Heart left ventricle (tissue), 16 donors: ENCODE data around the gene ANKS3. TPM values are rescaled to one million over a fixed set of nuclear protein-coding genes. Genes with fewer than 3 reads are reported as not detected.

ENCODE experiments used
- ATAC-seq, 4 donors: fragments of 200-7000 bp; cut with Tn5 transposase; one replicate each; pipeline ENCODE4 v1.9.1; 2020 to 2022; ENCODE audit warnings: moderate library complexity in 4 of 4, mild to moderate bottlenecking in 3 of 4, moderate number of reproducible peaks in 1 of 4
- DNase-seq, 5 donors: peaks; one replicate each; pipeline ENCODE4 v3.0.0-alpha.2; 2020
- H3K27ac ChIP-seq, 12 donors: fragments of 200-600 bp; sonication (generic) in 4 of 12; one replicate each; pipeline versions ENCODE4 v1.5.0 to v1.8.0; 2016 to 2022; ENCODE audit warnings: mild to moderate bottlenecking in 2 of 12
- H3K27me3 ChIP-seq, 9 donors: fragments of 200-600 bp; sonication (generic) in 2 of 9; one replicate each; pipeline versions ENCODE4 v1.5.1 to v1.8.0; 2016 to 2022; ENCODE audit warnings: mild to moderate bottlenecking in 3 of 9
- H3K36me3 ChIP-seq, 9 donors: fragments of 200-600 bp; sonication (generic) in 2 of 9; one replicate each; pipeline versions ENCODE4 v1.5.0 to v1.8.0; 2018 to 2022; ENCODE audit warnings: mild to moderate bottlenecking in 2 of 9
- H3K4me1 ChIP-seq, 12 donors: fragments of 200-600 bp; sonication (generic) in 4 of 12; one replicate each; pipeline versions ENCODE4 v1.5.0 to v1.8.0; 2016 to 2022; ENCODE audit warnings: mild to moderate bottlenecking in 3 of 12
- H3K4me3 ChIP-seq, 12 donors: fragments of 200-600 bp; sonication (generic) in 4 of 12; one replicate each; pipeline versions ENCODE4 v1.5.0 to v1.8.0; 2017 to 2022; ENCODE audit warnings: mild to moderate bottlenecking in 9 of 12, moderate library complexity in 4 of 12
- H3K9me3 ChIP-seq, 12 donors: fragments of 200-600 bp; sonication (generic) in 4 of 12; one replicate each; pipeline versions ENCODE4 v1.5.0 to v1.8.0; 2016 to 2022; ENCODE audit warnings: mild to moderate bottlenecking in 1 of 12
- CTCF ChIP-seq, 12 donors: fragments of 200-600 bp; sonication (generic) in 4 of 12; IDR thresholded peaks; one replicate each; pipeline versions ENCODE4 v1.5.0 to v1.8.0; 2018 to 2022; ENCODE audit warnings: antibody characterized with exemption in 12 of 12, mild to moderate bottlenecking in 5 of 12
- POLR2A ChIP-seq, 2 donors: fragments of 450-650 bp; IDR thresholded peaks; one replicate each; pipeline ENCODE4 v1.6.1; 2017; ENCODE audit warnings: antibody characterized with exemption in 2 of 2, mild to moderate bottlenecking in 2 of 2, moderate library complexity in 2 of 2
- WGBS, 4 donors: extraction: QIAGEN DNeasy Blood & Tissue Kit in 2 of 4; methylation state at CpG; one replicate each; pipeline versions ENCODE4 v1.1.5 to v1.1.7; 2013 to 2018; 5-methylcytosine and 5-hydroxymethylcytosine counted together
- intact Hi-C, 10 donors: fragments of 100-400 bp; cut with DNase I; formaldehyde crosslinking; loops; one replicate each; pipeline versions ENCODE4 v1.11.1 to v1.14.2; 2022
- polyA plus RNA-seq, 2 donors: library from polyadenylated mRNA; stranded (reverse); fragments of 200-250 nt; gene quantifications; one replicate each; pipeline ENCODE4 v1.2.3, GENCODE V29; 2013
- total RNA-seq, 9 donors: library from RNA; depleted of rRNA in 2 of 9; stranded (reverse); fragments of >200 nt in 2 of 9; fragmentation: NEBNext Ultra II Directional in 3 of 9; extraction: Animal tissue kit (Norgen Biotek cat#: 25700) in 3 of 9; gene quantifications; one replicate each; pipeline versions ENCODE4 v1.1.0 to v1.2.4, GENCODE V29; 2016 to 2023
- donor health status: ischemic (EF 13 %, LVEDD 7.1; RV severe dilation, severe dysfunction).
- donor health status: healthy with polysubstance abuse.
- donor health status: DM: no; HTN: yes; CAD: no.
- donor health status: DM: no; HTN: no; CAD: no.
- donor health status: ischemic (EF 25% LVEDD 6.9; RV normal size, moderate dysfunction).
- donor health status: ischemic (EF 25% LVEDD 5.7; RV mildly dilated, moderate dysfunction).
- donor health status: healthy.
- donor health status: DM: yes; HTN: yes; CAD: no.
- donor health status: ischemic (EF 35%, LVEDD 5.7; RV mildly dilated, moderate dysfunction).
- donor health status: nonischemic (EF 11% LVEDD 7.7; RV severe dilation, severe dysfunction).
- donor health status: DM: yes; HTN: yes; CAD: no.
- donor health status: PGD.
- donor health status: ischemic (EF 29% LVEDD 5.4; RV normal size, mild dysfunction).
- donor health status: nonischemic (EF 23%, LVEDD 6.1; RV moderate dilation, normal function).

ANKS3 gene
- total and polyA plus RNA-seq, 11 donors: 5.1 to 12.7 (median 9.2) TPM

- intact Hi-C loops: no loop called here
- no peak for DNase-seq
- H3K27ac ChIP-seq: no peak overlapping the region
- no peaks in the 10 kb centered on the region for H3K9me3 ChIP-seq
- H3K4me1 ChIP-seq: no peaks in the 10 kb centered on the region
- 67 to 76% (median 73%) methylated on average over 2 to 5 of the region's 5 CpGs for WGBS, 4 donors
- H3K27me3 ChIP-seq: no peaks in the 10 kb centered on the region
- H3K4me3 ChIP-seq: no peak overlapping the region
- no peak for ATAC-seq
- H3K36me3 ChIP-seq: peaks cover 0 to 59% (median 33%) of the 10 kb centered on the region in 9 donors
- TF ChIP-seq CTCF (IDR thresholded peaks at IDR 0.05): no peak
- no peak for TF ChIP-seq POLR2A (IDR thresholded peaks at IDR 0.05)
Observed at GRCh38 chr16:4718466-4718865, 15.6 kb downstream of the ANKS3 start.

GRCh38 chr16:4714996-4715395 is 19.1 kb downstream of the ANKS3 start:
- H3K27me3 ChIP-seq: no peaks in the 10 kb centered on the region
- peaks cover 0 to 75% (median 52%) of the 10 kb centered on the region in 9 donors for H3K36me3 ChIP-seq
- TF ChIP-seq CTCF (IDR thresholded peaks at IDR 0.05) (no peak), POLR2A (IDR thresholded peaks at IDR 0.05) (no peak)
- no peaks in the 10 kb centered on the region for H3K4me1 ChIP-seq
- intact Hi-C loops: no loop called here
- H3K4me3 ChIP-seq: no peak overlapping the region
- ATAC-seq: no peak
- no peak for DNase-seq
- no peak overlapping the region for H3K27ac ChIP-seq
- 91 to 100% (median 93%) methylated on average over 2 of the region's 2 CpGs for WGBS, 4 donors
- no peaks in the 10 kb centered on the region for H3K9me3 ChIP-seq

- H3K4me3 ChIP-seq: no peak overlapping the region
- intact Hi-C loops: no loop called here
- H3K36me3 ChIP-seq: peaks cover 0 to 83% (median 59%) of the 10 kb centered on the region in 9 donors
- no peak for DNase-seq
- H3K4me1 ChIP-seq: no peaks in the 10 kb centered on the region
- no peak overlapping the region for H3K27ac ChIP-seq
- H3K27me3 ChIP-seq: no peaks in the 10 kb centered on the region
- H3K9me3 ChIP-seq: no peaks in the 10 kb centered on the region
- TF ChIP-seq CTCF (IDR thresholded peaks at IDR 0.05): no peak
- TF ChIP-seq POLR2A (IDR thresholded peaks at IDR 0.05): no peak
- 83 to 87% (median 86%) methylated on average over 15 to 18 of the region's 18 CpGs for WGBS, 4 donors
- no peak for ATAC-seq
Observed at GRCh38 chr16:4713663-4714501, 20.2 kb downstream of the ANKS3 start.

- intact Hi-C loops: no loop called here
- no peak for TF ChIP-seq CTCF (IDR thresholded peaks at IDR 0.05)
- Histone ChIP-seq H3K4me3 (no peak overlapping the region), H3K4me1 (no peaks in the 10 kb centered on the region), H3K36me3 (peaks cover 0 to 94% (median 76%) of the 10 kb centered on the region in 9 donors), H3K27ac (no peak overlapping the region), H3K27me3 (no peaks in the 10 kb centered on the region), H3K9me3 (no peaks in the 10 kb centered on the region)
- DNase-seq (no peak), ATAC-seq (no peak)
- 96 to 98% (median 97%) methylated on average over 4 of the region's 4 CpGs for WGBS, 4 donors
Observed at GRCh38 chr16:4709481-4709880, 24.6 kb downstream of the ANKS3 start.
